Measurements from ENCODE around the gene SBK1. TPM values are rescaled to one million over a fixed set of nuclear protein-coding genes. Genes with fewer than 3 reads are reported as not detected.

SBK1 gene
- total RNA-seq, 1 experiment from 2014 or later, result 19.2 TPM

- ChIA-PET CTCF (no interaction called here), RAD21 (ENCODE audit: low non-redundant PET in 1 of 2, low total read pairs in 2 of 2, uncharacterized antibody in 2 of 2, unreplicated experiment in 2 of 2) (no interaction called here), POLR2A (no interaction called here)
- H4K20me1 ChIP-seq (ENCODE audit: insufficient read depth), result no peaks in the 10 kb centered on the region
- no peaks in the 10 kb centered on the region for H3K27me3 ChIP-seq (ENCODE audit: insufficient read depth, low read length)
- no peaks in the 10 kb centered on the region for H3K4me1 ChIP-seq (ENCODE audit: control insufficient read depth in 1 of 2, insufficient read depth in 2 of 2, low read length in 2 of 2)
- no peaks in the 10 kb centered on the region for H3K9me2 ChIP-seq (ENCODE audit: insufficient read depth)
- no peak for TF ChIP-seq FOSL1 (IDR thresholded peaks at IDR 0.05; ENCODE audit: low read depth)
- TF ChIP-seq EGR1 (IDR thresholded peaks at IDR 0.05; ENCODE audit: low read depth), result no peak
- TF ChIP-seq POLR2AphosphoS5 (IDR thresholded peaks at IDR 0.05; ENCODE audit: low read depth, low read length), result no peak
- no peak for TF ChIP-seq EZH2phosphoT487 (IDR thresholded peaks at IDR 0.05; ENCODE audit: borderline replicate concordance)
- TF ChIP-seq RAD21 (IDR thresholded peaks at IDR 0.05; ENCODE audit: low read depth), result no peak
- no peak for TF ChIP-seq TCF7L2 (IDR thresholded peaks at IDR 0.05; ENCODE audit: borderline replicate concordance, extremely low read depth, insufficient read depth, insufficient read length)
- no peak for TF ChIP-seq JUND (IDR thresholded peaks at IDR 0.05)
- no peak for TF ChIP-seq ZNF274 (IDR thresholded peaks at IDR 0.05; ENCODE audit: low read depth, low read length)
- TF ChIP-seq YY1 (IDR thresholded peaks at IDR 0.05; ENCODE audit: extremely low read depth, insufficient replicate concordance, low read depth, low read length), result no peak
- TF ChIP-seq CTCF (IDR thresholded peaks at IDR 0.05 in 2 of 3, conservative IDR thresholded peaks at IDR 0.05 in 1 of 3; ENCODE audit: borderline replicate concordance in 1 of 3, insufficient read depth in 1 of 3, low read depth in 2 of 3, low read length in 2 of 3), result no peak
- no peak for TF ChIP-seq ATF3 (IDR thresholded peaks at IDR 0.05)
- TF ChIP-seq CBX3 (IDR thresholded peaks at IDR 0.05; ENCODE audit: low read depth), result no peak
- TF ChIP-seq CEBPB (IDR thresholded peaks at IDR 0.05; ENCODE audit: low read depth), result no peak
- no peak overlapping the region for H3K9ac ChIP-seq (ENCODE audit: low read length)
- BruUV-seq (replicated peaks), result no TSS peak
- H3K36me3 ChIP-seq (ENCODE audit: control insufficient read depth in 1 of 2, insufficient read depth in 2 of 2, low read length in 2 of 2), result no peaks in the 10 kb centered on the region
- no peak overlapping the region for H2AFZ ChIP-seq (ENCODE audit: low read depth, low read length, poor library complexity, severe bottlenecking)
- H3K9me3 ChIP-seq (ENCODE audit: control insufficient read depth in 1 of 2, insufficient read depth in 1 of 2, low read depth in 1 of 2, low read length in 2 of 2), result no peaks in the 10 kb centered on the region
- ATAC-seq (no peak), DNase-seq (ENCODE audit: low read depth, low spot score) (no peak)
- H3K4me2 ChIP-seq (ENCODE audit: low read length), result no peak overlapping the region
- intact Hi-C loops (cut with micrococcal nuclease), result no loop called here
- H3K79me2 ChIP-seq (ENCODE audit: insufficient read depth, low read length), result no peaks in the 10 kb centered on the region
- no peak overlapping the region for H3K27ac ChIP-seq (ENCODE audit: low read depth, low read length)
- no peak overlapping the region for H3K4me3 ChIP-seq (replicated peaks in 1 of 2; ENCODE audit: low read depth in 1 of 2, low read length in 2 of 2)
Observed at GRCh38 chr16:28267356-28267755, 25.0 kb upstream of the SBK1 start.

All from HCT116 (cell line).